HepG2 (cell line): ENCODE results near the gene SMARCA2.

ENCODE experiments used
- BRD4 ChIP-seq: sonication (generic); formaldehyde crosslinking; IDR thresholded peaks from 2 replicates; pipeline ENCODE4 v1.4.0; 2020; ENCODE audit warnings: missing genetic modification reagents
- FLYWCH1 ChIP-seq: sonication (generic); formaldehyde crosslinking; IDR thresholded peaks from 2 replicates; pipeline ENCODE4 v1.8.1; 2023; ENCODE audit warnings: mild to moderate bottlenecking, missing genetic modification reagents
- SIN3A ChIP-seq: IDR thresholded peaks from 2 replicates; pipeline ENCODE4 v1.6.1; 2011; ENCODE audit warnings: low read depth, mild to moderate bottlenecking, control low read depth, low read length, borderline replicate concordance
- ZNF274 ChIP-seq: sonication (generic); formaldehyde crosslinking; IDR thresholded peaks from 2 replicates; pipeline ENCODE4 v1.5.1; 2020; ENCODE audit warnings: mild to moderate bottlenecking, missing genetic modification reagents
- ZNF33A ChIP-seq: sonication (generic); formaldehyde crosslinking; IDR thresholded peaks from 2 replicates; pipeline ENCODE4 v1.5.1; 2020; ENCODE audit warnings: missing genetic modification reagents, mild to moderate bottlenecking, moderate library complexity, borderline replicate concordance
- ZNF563 ChIP-seq: sonication (generic); formaldehyde crosslinking; IDR thresholded peaks from 2 replicates; pipeline ENCODE4 v1.8.0; 2022; ENCODE audit warnings: mild to moderate bottlenecking, moderate library complexity, missing genetic modification reagents

GRCh38 chr9:2128141-2128540 is 113.0 kb downstream of the SMARCA2 start:
- TF ChIP-seq FLYWCH1 = no peak
- TF ChIP-seq SIN3A = no peak
- no peak for TF ChIP-seq ZNF563
- TF ChIP-seq ZNF274 (CRISPR knock-in tag) = no peak
- no peak for TF ChIP-seq ZNF33A (CRISPR knock-in tag)
- no peak for TF ChIP-seq BRD4 (CRISPR knock-in tag)
